GM18909 (cell line): ENCODE results near the gene EIF4E2.

ENCODE experiments used
- ATAC-seq: cut with Tn5 transposase; IDR thresholded peaks from one replicate; pipeline ENCODE4 v1.9.1; 2021; ENCODE audit warnings: mild to moderate bottlenecking; ENCODE audit not compliant: unreplicated experiment, poor library complexity

Gene EIF4E2

DNA sequence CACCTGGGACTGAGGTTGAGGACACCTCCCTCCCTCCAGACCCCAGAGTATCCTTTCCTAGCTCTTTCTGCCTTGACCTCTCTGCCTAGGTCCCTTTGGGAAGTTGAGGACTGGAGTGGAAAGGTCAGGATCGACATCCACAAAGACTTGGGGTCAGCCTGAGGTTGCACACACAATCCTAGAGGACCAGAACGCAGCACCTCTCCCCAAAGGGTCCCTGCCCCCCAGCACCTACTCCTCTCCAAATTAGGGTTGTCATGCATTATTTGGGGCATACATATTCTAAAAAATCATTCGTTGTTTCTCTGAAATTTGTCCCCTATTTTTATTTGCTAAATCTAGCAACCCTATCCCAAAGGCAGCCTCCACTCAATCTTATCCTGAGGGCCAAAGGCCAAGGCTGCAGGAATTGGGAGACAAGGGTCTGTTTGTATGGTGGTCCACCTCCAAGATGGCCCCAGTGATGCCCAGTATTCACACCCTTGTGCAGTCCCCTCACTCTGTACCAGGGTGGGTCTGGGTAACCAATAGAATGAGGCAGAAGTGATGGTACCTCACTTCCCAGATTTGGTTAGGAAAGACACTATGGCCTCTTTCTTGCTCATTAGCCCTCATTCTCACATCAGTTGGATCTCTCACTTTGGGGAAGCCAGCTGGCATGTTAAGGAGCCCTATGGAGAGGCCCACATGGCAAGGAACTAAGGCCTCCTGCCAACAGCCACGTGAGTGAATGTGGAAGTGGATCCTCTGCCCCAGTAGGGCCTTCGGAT lies 14.5 kb upstream of the EIF4E2 start:
- no peak for ATAC-seq

DNA sequence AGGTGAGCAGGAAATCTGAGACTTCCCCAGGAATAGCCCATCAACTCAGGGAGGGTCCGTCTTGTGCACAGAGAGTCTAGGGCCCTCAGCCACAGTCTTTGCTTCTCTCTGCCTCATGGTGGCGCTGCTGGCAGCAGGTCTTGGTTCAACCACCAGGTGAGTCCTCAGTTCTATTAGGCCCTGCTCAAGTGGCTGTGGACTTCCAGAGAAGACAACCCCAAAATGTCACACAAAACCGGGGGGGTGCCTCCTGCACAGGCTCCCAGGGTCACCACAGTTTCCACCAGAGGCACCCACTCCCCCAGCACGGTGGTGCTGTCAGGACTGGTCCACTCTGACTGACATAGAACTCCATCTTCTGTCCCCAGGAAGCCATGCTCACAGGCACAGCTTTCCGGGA lies 13.4 kb upstream of the EIF4E2 start:
- ATAC-seq, result no peak

DNA sequence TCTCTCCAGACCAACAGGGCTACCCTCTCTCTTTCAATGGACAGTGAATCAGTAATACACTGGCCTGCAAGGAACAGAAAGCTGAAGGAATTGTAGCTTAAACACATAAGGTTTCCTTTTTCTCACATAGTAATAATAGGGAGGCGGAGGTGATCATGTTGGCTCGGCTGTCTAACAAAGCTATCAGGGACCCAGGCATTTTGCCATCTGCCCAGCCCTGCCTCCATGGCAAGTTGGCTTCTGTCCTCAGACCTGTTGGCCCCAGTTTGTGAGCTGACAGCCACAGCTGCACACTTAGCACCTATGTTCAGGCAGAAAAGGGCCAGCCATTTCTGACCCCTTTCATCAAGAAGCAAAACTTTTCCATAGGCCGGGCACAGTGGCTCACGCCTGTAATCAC lies 13.0 kb upstream of the EIF4E2 start:
- ATAC-seq, result no peak

DNA sequence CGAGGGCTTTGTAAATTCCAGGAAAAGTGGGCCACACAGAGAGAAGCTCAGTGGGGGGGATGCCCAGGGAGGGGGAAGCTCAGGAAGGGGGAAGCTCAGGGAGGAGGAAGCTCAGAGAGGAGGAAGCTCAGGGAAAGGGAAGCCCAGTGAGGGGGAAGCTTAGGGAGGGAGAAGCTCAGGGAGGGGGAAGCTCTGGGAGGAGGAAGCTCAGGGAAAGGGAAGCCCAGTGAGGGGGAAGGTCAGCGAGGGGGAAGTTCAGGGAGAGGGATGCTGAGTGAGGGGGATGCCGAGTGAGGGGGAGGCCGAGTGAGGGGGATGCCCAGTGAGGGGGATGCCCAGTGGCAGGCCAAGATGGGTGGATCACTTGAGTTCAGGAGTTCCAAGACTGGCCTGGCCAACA lies 11.8 kb upstream of the EIF4E2 start:
- ATAC-seq, result no peak

DNA sequence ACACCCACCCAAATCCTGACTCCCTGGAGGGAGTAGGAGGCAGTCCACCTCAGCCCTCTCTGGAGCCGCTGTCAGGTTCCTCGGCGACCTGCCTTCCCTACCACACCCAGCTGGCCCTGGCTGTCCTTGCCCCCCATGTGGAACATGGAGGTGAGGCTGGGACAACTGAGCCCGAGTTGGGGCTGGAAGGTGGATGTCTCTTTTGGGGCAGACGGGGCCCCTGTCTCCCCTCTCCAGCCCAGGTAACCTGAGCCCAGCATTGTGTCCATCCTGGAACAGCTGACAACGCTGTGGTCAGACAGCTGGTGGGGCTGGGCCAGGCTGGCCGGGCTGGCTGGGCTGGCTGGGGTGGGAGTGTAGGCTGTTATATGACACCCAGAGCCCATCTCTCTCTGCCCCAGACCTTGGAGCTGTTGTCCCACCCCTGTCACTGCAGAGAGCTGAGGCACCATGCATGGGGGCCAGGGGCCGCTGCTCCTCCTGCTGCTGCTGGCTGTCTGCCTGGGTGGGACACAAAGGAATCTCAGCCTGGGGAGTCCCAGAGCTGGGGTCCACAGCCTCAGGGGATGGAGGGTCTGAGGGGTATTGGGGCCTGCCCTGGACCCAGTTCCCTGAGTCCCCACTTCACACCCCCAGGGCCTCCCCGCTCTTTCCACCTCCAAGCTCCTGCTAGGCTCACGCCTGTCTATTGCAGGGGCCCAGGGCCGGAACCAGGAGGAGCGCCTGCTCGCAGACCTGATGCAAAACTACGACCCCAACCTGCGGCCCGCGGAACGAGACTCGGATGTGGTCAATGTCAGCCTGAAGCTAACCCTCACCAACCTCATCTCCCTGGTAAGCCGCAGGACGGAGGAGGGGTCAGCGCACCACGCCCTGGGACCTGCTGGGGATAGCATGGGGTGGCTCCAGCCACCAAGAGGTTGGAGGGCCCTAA lies 10.9 kb upstream of the EIF4E2 start, which contains the start of gene CHRNG:
TSS of gene CHRNG (plus strand) at position 395 of the 934 bp plus-strand sequence. CDS start at position 451, 56 bp downstream.
- ATAC-seq, result no peak

DNA sequence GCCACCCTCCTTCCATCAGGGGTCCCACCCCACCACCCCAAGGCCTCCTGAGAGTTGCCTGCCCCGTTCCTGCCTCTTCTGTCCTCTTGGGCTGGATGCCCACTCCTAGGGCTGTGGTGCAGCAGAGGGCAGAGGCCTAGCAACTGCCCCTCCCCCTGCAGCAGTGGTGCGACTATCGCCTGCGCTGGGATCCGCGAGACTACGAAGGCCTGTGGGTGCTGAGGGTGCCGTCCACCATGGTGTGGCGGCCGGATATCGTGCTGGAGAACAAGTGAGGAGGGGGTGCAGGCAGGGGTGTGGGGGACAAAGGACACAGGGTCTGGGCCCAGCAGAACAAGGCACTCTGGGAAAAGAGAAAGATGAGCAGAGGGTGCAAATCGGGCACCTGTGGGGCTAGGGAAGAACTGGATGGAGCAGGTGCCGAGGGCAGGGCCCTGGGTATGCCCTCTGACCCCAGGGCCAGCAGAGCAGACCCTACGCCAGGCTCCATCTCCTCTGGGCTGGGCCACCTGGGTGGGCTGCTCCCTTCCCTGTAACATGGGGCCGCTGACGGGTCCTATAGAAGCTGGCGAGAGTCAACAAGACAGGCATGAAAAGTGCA lies 9.9 kb upstream of the EIF4E2 start:
- no peak for ATAC-seq

DNA sequence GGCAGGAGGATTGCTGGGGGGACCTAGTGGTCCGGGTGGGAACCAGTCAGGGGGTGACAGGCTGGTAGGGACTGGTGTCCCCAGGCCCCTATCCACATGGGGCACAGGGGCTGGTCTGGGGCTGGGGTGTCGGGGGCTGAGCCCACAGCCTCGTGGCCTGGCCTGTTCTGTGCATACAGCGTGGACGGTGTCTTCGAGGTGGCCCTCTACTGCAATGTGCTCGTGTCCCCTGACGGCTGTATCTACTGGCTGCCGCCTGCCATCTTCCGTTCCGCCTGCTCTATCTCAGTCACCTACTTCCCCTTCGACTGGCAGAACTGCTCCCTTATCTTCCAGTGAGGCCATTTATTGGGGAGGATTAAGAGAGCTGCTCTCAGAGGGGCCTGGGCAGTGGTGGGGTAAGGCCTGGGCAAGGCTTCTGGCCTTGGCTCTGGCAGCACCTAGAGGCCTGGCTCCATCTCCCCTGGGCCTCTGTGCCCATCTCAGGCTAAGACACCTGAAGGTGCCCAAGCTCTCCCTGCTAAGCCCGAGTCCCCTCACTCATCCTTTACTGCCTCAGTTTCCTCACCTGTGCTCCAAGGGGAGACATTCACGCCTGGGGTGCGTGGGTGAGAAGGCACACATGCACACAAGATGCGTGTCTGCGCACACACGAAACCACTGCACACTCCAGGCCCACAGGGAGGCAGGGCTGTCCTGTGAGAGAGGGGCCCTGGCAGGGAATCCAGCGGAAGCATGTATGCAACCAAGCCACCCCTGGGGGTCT lies 9.1 kb upstream of the EIF4E2 start:
- ATAC-seq, result no peak

DNA sequence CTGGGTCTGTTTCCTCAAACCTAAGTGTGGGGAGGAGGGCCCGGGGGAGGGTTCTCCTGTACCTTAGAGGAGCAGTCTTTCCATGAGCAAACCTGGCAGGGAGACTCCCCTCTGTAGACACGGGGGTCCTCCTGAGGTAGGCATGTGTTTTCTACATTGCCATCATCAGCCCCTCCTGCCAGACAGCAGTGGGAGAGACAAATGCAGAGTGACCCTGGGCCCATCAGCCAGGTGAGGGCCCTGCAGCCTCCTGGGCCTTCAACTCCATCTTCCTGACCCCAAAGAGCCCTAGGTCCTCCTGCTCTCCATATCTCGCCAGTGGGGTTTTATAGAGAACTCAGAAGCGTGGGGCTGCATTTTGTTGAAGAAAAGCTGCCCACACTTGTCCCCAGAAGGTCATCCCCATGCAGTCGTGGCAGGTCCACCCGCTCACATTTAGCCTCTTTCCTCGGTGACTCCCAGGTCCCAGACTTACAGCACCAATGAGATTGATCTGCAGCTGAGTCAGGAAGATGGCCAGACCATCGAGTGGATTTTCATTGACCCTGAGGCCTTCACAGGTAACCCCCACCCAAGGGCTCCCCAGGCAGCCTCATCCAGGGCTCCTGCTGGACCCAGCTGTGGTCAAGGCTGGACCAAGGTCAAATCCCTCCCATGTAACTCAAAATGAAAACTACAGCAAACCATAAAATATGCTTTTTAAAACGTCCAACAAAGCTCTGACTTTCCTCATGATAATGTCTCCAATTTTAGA lies 8.4 kb upstream of the EIF4E2 start:
- no peak for ATAC-seq

DNA sequence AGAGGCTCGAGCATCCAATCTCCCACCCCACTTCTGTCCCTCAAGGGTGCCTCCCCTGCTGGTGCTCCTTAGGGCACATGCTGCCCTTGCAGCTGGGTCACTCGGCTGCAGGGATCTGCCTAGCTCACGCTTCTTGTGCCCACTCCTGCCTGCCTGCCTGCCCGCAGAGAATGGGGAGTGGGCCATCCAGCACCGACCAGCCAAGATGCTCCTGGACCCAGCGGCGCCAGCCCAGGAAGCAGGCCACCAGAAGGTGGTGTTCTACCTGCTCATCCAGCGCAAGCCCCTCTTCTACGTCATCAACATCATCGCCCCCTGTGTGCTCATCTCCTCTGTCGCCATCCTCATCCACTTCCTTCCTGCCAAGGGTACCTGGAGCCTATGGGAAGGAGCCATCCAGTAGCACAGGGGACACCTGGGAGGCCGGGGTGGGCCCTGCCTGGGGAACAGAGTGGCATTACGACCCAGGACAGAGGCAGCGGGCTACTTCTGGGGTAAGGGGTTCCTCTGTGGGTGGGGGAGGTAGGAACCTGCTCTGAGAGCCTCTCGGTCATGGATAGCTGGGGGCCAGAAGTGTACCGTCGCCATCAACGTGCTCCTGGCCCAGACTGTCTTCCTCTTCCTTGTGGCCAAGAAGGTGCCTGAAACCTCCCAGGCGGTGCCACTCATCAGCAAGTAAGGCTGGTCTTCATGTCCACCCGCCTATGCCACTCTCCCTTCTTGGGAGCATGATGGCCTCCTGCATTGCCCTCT lies 7.6 kb upstream of the EIF4E2 start:
- ATAC-seq, result no peak

DNA sequence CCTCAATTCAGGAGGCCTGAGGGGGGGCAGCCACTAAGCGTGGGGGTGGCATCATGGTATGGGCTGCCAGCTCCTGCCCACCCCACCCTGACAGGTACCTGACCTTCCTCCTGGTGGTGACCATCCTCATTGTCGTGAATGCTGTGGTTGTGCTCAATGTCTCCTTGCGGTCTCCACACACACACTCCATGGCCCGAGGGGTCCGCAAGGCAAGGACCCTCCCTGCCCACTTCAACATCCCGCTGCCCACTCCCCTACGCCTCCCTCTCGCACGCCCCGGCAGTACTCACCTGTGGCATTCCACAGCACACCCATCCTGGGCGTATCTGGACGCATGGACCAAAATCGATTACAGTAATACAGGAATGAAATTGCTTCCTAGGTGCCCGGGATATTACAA lies 7.0 kb upstream of the EIF4E2 start:
- no peak for ATAC-seq

DNA sequence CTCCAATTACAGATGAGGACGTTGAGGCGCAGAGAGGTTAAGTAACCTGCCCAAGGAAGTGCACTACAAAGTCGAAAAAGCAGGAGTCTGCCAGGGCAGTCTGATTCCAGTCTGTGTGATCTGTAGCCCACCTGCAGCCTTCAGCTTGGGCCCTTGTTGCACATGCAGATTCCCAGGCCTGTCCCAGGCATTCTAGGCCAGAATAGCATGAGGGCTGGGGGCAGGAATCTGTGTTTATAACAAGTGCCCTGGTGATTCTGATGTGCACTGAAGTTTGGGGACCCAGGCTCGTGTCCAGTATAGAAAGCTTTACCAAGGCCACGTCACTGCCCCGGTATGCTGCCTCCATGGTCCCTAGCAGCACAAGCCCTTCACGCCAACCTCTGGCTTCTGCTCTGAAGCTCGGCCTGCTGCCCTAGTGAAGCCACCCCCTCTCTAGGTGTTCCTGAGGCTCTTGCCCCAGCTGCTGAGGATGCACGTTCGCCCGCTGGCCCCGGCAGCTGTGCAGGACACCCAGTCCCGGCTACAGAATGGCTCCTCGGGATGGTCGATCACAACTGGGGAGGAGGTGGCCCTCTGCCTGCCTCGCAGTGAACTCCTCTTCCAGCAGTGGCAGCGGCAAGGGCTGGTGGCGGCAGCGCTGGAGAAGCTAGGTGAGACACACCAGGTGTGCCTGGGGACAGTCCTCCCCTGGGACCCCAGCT lies 6.4 kb upstream of the EIF4E2 start:
- no peak for ATAC-seq

DNA sequence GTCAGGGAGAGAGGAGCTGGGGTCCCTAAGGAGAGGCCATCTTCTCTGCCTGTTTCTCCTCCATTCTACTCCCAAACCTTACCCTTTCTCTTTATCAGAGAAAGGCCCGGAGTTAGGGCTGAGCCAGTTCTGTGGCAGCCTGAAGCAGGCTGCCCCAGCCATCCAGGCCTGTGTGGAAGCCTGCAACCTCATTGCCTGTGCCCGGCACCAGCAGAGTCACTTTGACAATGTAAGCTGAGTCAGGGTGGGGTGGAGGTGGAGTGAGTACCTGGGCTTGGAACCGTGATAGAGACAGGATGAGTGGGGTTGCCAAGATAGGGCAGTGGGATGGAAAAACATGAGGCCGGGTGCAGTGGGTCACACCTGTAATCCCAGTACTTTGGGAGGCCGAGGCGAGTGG lies 5.8 kb upstream of the EIF4E2 start:
- ATAC-seq, result no peak

DNA sequence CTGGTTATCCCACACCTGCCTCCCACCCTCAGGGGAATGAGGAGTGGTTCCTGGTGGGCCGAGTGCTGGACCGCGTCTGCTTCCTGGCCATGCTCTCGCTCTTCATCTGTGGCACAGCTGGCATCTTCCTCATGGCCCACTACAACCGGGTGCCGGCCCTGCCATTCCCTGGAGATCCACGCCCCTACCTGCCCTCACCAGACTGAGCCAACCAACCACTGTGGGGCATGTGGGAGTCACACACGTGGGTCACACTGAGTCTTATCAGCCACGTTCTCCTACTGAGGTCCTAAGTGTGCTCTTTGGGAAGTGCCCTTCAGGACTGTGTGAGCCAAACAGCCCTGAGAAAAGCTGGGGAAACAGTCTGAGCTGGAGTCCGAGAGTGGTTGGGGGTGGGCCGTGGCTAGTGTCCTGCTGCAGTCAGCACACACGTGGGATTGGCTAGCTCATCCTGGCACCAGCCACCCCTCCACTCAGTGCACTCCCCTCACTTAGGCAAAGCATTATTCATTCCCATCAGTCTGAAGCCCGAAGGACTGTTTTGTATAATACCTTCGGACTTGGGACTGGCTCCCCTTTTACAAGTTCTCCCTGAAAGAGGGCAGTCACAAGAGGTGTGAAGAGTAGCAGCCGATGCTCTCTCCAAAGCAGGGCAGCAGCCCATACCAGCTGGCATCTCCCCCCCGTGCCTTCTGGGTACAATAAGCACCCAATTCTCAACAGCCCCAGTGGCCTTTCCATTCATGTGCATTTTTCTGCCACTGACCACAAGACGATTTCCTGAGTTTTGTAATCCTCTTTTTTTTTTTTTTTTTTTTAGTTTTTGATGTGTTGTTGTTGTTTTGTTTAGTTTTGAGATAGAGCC lies 4.7 kb upstream of the EIF4E2 start:
- no peak for ATAC-seq

DNA sequence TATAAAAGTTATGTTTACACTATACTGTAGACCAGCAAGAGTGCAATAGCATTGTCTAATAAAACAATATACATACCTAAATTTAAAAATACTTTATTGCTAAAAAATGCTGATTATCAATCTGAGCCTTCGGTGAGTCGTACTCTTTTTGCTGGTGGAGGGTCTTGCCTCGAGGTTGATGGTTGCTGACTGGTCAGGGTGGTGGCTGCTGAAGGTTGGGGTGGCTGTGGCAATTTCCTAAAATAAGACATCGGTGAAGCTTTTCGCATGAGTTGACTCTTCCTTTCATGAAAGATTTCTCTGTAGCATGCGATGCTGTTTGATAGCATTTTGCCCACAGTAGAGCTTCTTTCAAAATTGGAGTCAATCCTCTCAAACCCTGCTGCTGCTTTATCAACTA lies 2.5 kb upstream of the EIF4E2 start:
- ATAC-seq, result no peak

DNA sequence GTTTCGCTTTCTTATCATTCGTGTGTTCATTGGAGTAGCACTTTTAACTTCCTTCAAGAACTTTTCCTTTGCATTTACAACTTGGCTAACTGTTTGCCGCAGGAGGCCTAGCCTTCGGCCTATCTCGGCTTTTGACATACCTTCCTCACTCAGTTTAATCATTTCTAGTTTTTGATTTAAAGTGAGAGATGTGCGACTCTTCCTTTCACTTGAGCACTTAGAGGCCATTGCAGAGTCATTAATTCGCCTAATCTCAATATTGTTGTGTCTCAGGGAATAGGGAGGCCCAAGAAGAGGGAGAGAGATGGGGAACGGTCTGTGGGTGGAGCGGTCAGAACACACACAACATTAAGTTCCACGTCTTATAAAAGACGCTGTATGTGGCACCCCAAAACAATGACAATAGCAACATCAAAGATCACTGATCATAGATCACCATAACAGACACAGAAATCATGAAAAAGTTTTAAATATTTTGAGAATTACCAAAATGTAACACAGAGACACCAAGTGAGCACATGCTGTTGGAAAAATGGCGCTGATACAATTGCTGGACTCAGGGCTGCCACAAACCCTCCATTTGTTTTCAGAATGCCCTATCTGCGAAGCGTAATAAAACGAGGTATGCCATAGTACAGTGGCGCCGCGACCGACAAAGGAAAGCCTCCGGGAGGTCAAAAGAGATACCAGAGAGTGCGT lies 685 bp upstream of the EIF4E2 start:
- ATAC-seq, result no peak

DNA sequence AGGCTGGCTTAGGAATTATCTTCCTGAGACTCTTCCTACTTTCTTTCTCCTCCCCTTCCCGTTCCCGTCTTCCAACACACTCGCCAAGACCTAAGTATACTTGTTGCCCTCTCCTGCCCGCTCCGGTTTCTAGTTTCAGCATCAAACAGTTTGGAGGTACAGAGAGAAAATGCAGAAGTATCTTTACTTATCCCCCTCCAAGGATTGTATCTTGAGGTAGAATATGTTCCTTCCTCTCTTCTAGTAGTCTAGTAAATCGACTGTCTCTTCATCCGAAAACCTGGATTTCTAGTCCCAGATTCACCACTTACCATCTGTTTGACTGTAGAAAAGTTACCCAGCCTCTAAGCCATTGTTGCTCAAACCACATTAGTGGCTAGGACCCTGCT lies 755 bp downstream of the EIF4E2 start:
- ATAC-seq, result no peak

DNA sequence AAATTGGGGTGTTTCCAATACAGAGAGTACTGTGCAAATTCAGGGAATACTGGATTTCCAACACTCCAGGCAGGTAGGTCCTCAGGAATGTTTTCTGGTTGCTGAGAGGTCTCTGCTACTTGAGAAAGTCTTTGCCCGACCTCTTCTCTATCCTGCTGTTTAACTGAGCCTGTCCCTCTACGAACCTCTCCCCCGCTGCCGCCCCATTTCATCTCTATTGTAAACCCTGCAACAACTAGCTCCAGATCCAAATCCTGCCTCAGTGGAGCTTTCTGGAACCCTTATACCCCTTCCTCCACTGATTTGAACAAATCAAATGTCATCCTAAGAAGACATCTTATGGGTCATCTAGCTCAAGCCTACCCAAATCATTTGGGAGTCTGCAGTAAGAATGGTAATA lies 1.3 kb downstream of the EIF4E2 start:
- ATAC-seq, result no peak
